ENCODE measurements around the gene LSM10. TPM values are rescaled to one million over a fixed set of nuclear protein-coding genes. Genes with fewer than 3 reads are reported as not detected.

The LSM10 gene
- polyA plus RNA-seq, 5 donors: 15.1 to 25.2 (median 18.7) TPM

GRCh38 chr1:36352125-36352909 lies 45.4 kb downstream of the LSM10 start:
- DNase-seq: no peak

DNA sequence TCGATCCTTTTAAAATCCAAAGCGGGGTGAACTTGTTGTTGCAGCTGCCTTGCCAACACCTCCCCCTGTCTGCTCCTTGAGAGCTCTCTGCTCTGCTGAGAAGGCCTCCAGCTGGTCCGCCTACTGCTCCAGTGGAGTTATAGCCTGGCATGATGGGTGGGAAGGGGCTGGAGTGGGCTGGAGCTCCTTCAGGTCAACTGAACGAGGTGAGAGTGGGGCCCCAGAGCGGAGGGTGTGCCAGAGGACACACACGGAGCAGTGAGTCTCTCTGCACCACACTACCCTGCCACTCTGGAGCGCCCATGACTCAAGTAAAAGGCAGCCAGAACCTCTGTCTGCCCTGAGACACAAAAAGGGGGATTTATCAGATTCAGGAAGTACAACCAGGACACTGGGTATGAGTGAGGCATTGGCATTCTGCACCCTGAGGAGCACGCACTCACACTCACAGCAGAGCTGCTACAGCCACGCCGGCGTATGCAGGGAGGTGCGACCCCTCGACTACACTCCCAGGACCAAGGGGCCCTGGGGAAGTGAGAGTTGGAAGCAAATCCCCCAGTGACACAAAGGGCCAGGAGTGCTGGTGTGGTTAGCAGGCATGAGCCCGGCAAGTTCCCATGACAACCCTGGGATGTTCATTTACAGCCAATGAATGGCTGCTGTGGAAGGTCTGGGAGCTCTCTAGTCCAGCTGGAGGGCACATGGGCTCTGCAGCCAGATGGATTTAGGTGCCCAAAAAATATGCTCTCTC lies 46.3 kb downstream of the LSM10 start:
- DNase-seq: no peak

- DNase-seq: no peak
These were observed 47.0 kb downstream of the LSM10 start for GRCh38 chr1:36350659-36351226.

DNA sequence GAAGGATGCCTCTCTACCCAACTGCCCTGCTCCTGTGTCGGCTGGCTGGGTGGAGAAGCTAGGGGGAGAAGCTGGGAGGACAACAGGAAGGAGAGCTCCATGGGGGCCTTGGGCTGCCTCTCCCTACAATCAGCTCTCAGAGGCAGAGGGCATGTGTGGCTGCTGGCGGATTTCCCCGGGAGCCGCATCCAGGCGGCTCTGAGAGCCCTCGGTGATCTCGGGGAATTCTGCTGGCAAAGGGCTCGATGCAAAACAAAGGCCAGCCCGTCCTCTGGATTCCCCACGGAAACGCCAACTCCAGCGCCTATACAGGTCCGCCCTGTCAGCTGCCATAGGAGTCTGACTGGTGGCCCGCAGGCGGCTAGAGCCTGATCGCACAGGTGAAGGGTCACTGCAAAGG lies 47.9 kb downstream of the LSM10 start:
- no peak for DNase-seq

DNA sequence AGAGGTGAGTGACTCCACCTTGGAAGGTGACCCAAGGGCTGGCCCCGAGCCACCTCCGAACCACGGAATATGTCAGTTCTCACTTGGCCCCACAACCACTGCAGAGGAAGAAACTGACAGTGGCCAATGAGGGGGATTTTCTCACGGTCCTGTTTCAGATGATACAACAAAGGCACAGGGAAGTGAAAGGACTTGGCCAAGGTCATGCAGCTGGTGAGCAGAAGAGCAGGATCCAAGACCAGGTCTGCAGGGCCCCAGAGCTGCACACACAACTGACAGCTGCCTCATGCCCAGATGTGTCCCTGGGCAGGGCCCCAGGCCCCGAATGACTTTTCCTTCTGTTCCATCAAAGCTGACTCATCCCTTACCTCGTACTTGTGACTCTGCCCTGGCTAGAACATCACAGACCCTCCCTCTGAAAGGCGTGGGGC lies 48.5 kb downstream of the LSM10 start:
- no peak for DNase-seq

DNA sequence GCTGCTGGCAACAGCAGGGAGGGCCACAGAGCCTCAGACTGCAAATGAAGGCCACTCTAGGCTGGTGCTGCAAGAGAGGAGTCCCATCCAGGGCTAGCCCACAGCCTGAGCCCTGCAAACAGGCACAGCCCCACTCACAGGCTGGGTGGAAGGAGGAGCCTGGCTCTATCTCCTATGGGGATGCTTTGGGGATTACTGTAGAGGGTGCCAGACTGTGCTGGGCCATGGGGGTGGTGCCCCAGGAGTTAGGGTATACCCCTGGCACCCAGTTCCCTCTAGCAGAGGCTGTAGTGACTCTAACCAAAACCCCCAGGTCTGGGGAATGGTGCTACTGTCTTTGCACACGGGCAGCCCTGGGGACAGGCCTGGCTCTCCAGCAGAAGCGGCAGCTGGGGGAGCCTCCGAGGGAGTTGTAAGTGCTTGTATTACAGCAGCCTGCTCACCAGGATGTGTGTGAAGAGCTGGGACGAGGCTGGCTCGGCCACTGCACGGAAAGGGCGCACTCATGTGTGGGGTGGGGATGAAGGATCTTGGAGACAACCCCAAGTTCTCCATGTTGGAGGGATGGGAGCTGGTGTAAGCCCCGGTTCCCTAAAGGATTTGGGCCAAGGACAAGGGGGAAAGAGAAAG lies 50.9 kb downstream of the LSM10 start:
- no peak for DNase-seq

DNA sequence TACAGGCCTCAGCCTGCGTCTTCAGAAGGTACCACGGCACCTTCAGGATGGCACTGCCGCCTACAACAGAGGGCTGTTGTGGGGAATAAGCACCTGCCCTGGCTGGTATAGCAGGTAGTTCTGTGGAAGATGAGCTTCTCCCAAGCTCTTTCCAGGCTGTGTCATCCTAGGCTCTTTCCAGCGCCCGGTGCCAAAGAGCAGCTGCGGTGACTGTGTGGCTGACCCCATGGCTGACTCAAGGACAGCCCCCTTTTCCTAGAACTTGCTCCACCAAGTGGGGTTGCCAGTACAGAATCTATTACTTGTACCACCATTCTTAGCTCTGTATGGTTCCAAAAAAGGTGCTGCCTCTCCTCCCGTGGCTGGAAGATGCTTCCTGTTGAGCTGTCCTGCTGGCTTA lies 52.4 kb downstream of the LSM10 start:
- no peak for DNase-seq

DNA sequence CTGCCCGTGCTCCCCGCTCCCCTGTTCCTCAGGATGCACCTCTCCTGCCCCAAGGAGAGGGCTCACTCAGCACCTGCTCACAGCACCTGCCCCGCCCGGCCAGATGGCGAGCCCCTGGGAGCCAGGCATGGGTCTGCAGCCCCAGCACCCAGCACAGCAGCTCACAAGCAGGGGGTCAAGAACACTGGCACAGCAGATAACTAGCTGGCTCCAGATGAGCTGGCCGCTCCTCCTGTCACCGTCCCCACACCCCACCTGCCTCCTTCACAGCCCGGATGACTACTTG lies 53.4 kb downstream of the LSM10 start:
- no peak for DNase-seq

DNA sequence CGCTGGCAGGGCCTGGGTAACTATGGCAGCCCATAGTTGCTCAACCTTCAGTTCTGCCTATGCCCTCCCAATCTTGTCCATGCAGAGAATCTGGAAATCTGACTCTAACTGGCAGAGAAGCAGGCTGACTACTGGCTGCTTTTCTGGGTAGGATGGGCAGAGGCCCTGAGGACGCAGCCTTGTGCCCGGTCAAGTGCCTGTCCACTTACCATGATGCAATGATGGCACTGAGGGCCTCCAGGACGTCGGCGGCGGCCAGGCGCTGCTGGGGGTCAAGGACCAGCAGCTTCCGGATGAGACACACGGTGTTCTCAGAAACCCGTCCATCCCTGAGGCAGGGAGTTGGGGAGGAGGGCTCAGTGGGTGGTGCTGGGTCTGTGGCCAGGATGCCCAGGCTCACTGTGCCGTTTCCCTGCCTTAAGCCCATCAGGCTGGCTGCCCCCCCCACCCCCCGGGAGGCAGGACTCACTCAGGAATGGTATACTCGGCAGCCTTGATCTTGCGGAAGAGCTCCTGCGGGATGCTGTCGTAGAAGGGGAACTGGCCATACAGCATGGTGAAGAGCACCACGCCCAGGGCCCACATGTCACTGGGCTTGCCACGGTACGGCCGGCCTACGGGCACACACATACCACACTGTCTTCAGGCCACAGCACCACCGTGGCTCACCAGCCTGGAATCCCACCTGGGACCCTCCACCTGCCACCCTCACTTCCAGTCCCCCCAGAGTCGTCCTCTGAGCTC lies 53.9 kb downstream of the LSM10 start:
- DNase-seq: no peak

Other genes with a start within 250 kb of the LSM10 start
- gene TRAPPC3, start 248.4 kb downstream of the LSM10 start, polyA plus RNA-seq (ENCODE audit: insufficient read depth in 1 of 5, insufficient read length in 5 of 5, low replicate concordance in 1 of 5): 10 to 100 TPM; 45.0 to 56.6 (median 52.9) TPM
- gene MAP7D1, start 241.7 kb downstream of the LSM10 start, polyA plus RNA-seq (ENCODE audit: insufficient read depth in 1 of 5, insufficient read length in 5 of 5, low replicate concordance in 1 of 5): 10 to 100 TPM; 49.6 to 82.4 (median 52.3) TPM
- 100 to 1,000 TPM; 112 to 165 (median 154) TPM for gene THRAP3, start 173.5 kb downstream of the LSM10 start, polyA plus RNA-seq (ENCODE audit: insufficient read depth in 1 of 5, insufficient read length in 5 of 5, low replicate concordance in 1 of 5)
- 10 to 100 TPM; 12.3 to 20.9 (median 18.4) TPM for gene SH3D21, start 91.5 kb downstream of the LSM10 start, polyA plus RNA-seq (ENCODE audit: insufficient read depth in 1 of 5, insufficient read length in 5 of 5, low replicate concordance in 1 of 5)
- 10 to 100 TPM; 22.1 to 81.6 (median 33.3) TPM for gene EVA1B, start 74.3 kb downstream of the LSM10 start, polyA plus RNA-seq (ENCODE audit: insufficient read depth in 1 of 5, insufficient read length in 5 of 5, low replicate concordance in 1 of 5)
- 10 to 100 TPM; 29.1 to 41.0 (median 32.2) TPM for gene STK40, start 12.0 kb downstream of the LSM10 start, polyA plus RNA-seq (ENCODE audit: insufficient read depth in 1 of 5, insufficient read length in 5 of 5, low replicate concordance in 1 of 5)
- gene OSCP1, start 52.5 kb upstream of the LSM10 start, polyA plus RNA-seq (ENCODE audit: insufficient read depth in 1 of 5, insufficient read length in 5 of 5, low replicate concordance in 1 of 5): 10 to 100 TPM; 14.8 to 20.6 (median 20.1) TPM
- gene MRPS15, start 66.5 kb upstream of the LSM10 start, polyA plus RNA-seq (ENCODE audit: insufficient read depth in 1 of 5, insufficient read length in 5 of 5, low replicate concordance in 1 of 5): 10 to 100 TPM; 48.0 to 65.1 (median 60.9) TPM
- 10 to 100 TPM in 2 of 5 donors, 1 to 10 TPM in 3; 7.4 to 10.9 (median 8.7) TPM for gene CSF3R, start 85.0 kb upstream of the LSM10 start, polyA plus RNA-seq (ENCODE audit: insufficient read depth in 1 of 5, insufficient read length in 5 of 5, low replicate concordance in 1 of 5)